H1 (cell line): ENCODE measurements around the gene PLCB1. TPM values are rescaled to one million over a fixed set of nuclear protein-coding genes. Genes with fewer than 3 reads are reported as not detected.

Source experiments
- CTCF ChIA-PET: fragments of 300-600 bp; sonication (Branson Sonifier 250); formaldehyde crosslinking; loops from one replicate; lab custom pipeline; 2021; ENCODE audit not compliant: partially characterized antibody; lab: Charles Lee
- POLR2A ChIA-PET: fragments of 300-600 bp; sonication (Branson Sonifier 250); formaldehyde crosslinking; loops from one replicate; lab custom pipeline; 2021; ENCODE audit warnings: inconsistent platforms; ENCODE audit not compliant: partially characterized antibody; lab: Charles Lee
- DNase-seq, 2 experiments: peaks; one replicate each; pipeline versions ENCODE4 v3.0.0 to v3.0.0-alpha.2; 2010 to 2022; ENCODE audit warnings: low spot score in 2 of 2, low read depth in 1 of 2, mixed read lengths in 1 of 2
- FAIRE-seq: peaks from 2 replicates; lab custom pipeline; 2011; peaks lifted over from hg19 to GRCh38; lab: Jason Lieb, UNC
- H2AFZ ChIP-seq: 2 replicates; pipeline ENCODE4 v1.8.1; 2012; ENCODE audit warnings: low read length, inconsistent platforms
- H2AK5ac ChIP-seq: 2 replicates; pipeline ENCODE4 v1.6.1; 2013; ENCODE audit warnings: low read depth, low read length
- H2BK120ac ChIP-seq: replicated peaks from 2 replicates; pipeline ENCODE3; 2013; ENCODE audit warnings: low read depth, low read length, inconsistent platforms
- H2BK12ac ChIP-seq: 2 replicates; pipeline ENCODE4 v1.6.1; 2013; ENCODE audit warnings: low read depth, low read length
- H2BK15ac ChIP-seq: 2 replicates; pipeline ENCODE4 v1.6.1; 2013; ENCODE audit warnings: low read length
- H2BK20ac ChIP-seq: 2 replicates; pipeline ENCODE4 v1.6.1; 2013; ENCODE audit warnings: low read length
- H2BK5ac ChIP-seq: 2 replicates; pipeline ENCODE4 v1.6.1; 2013; ENCODE audit warnings: low read depth, low read length
- H3K14ac ChIP-seq: 2 replicates; pipeline ENCODE4 v1.6.1; 2013; ENCODE audit warnings: inconsistent platforms; ENCODE audit not compliant: insufficient read length
- H3K18ac ChIP-seq: 2 replicates; pipeline ENCODE4 v1.6.1; 2013; ENCODE audit warnings: low read length; ENCODE audit errors: extremely low read depth
- H3K23ac ChIP-seq: 2 replicates; pipeline ENCODE4 v1.6.1; 2013; ENCODE audit warnings: inconsistent platforms; ENCODE audit not compliant: insufficient read length
- H3K23me2 ChIP-seq: 2 replicates; pipeline ENCODE4 v1.6.1; 2013; ENCODE audit warnings: low read depth, low read length
- H3K27ac ChIP-seq: 2 replicates; pipeline ENCODE4 v1.6.1; 2011; ENCODE audit warnings: low read depth, low read length, inconsistent platforms
- H3K27me3 ChIP-seq, 4 experiments: replicated peaks in 1 of 4; 1 replicate in 1 of 4; 2 replicates in 3 of 4; pipeline versions ENCODE4 v1.6.1 to v1.8.1; 2011 to 2013; ENCODE audit warnings: low read length in 3 of 4, mild to moderate bottlenecking in 3 of 4, inconsistent platforms in 2 of 4, mixed read lengths in 2 of 4, moderate library complexity in 1 of 4; ENCODE audit not compliant: control insufficient read depth in 3 of 4, insufficient read depth in 3 of 4; ENCODE audit errors: extremely low read depth in 1 of 4
- H3K36me3 ChIP-seq, 4 experiments: 2 replicates each; pipeline versions ENCODE4 v1.6.1 to v1.8.1; 2011 to 2013; ENCODE audit warnings: mild to moderate bottlenecking in 4 of 4, low read length in 3 of 4, moderate library complexity in 2 of 4, control low read depth in 1 of 4, inconsistent platforms in 1 of 4; ENCODE audit not compliant: insufficient read depth in 4 of 4, control insufficient read depth in 2 of 4
- H3K4ac ChIP-seq: replicated peaks from 2 replicates; pipeline ENCODE3; 2013; ENCODE audit warnings: low read length, low read depth, mixed read lengths, inconsistent platforms; ENCODE audit not compliant: insufficient read length
- H3K4me1 ChIP-seq, 4 experiments: replicated peaks in 1 of 4; 1 replicate in 1 of 4; 2 replicates in 3 of 4; pipeline versions ENCODE4 v1.6.1 to v1.8.1; 2011 to 2013; ENCODE audit warnings: low read length in 3 of 4, inconsistent platforms in 2 of 4, mixed read lengths in 1 of 4; ENCODE audit not compliant: insufficient read depth in 4 of 4, control insufficient read depth in 3 of 4
- H3K4me2 ChIP-seq, 2 experiments: 2 replicates each; pipeline versions ENCODE4 v1.6.1 to v1.8.1; 2011 to 2013; ENCODE audit warnings: low read depth in 2 of 2, low read length in 2 of 2, control low read depth in 1 of 2, inconsistent platforms in 1 of 2, mild to moderate bottlenecking in 1 of 2; ENCODE audit not compliant: insufficient read depth in 1 of 2
- H3K4me3 ChIP-seq, 4 experiments: fragments of 200-600, 300-600 bp in 1 of 4; sonication (generic), shearing (Covaris generic), sonication (Bioruptor Twin) in 1 of 4; 2 replicates each; pipeline versions ENCODE4 v1.5.1 to v1.8.1; 2011 to 2016; ENCODE audit warnings: low read length in 4 of 4, low read depth in 3 of 4, control low read depth in 2 of 4, inconsistent platforms in 2 of 4, mild to moderate bottlenecking in 2 of 4, mixed read lengths in 1 of 4, moderate library complexity in 1 of 4; ENCODE audit not compliant: insufficient read depth in 2 of 4; ENCODE audit errors: extremely low read depth in 1 of 4
- H3K56ac ChIP-seq: replicated peaks from 2 replicates; pipeline ENCODE3; 2013; ENCODE audit warnings: low read depth, mild to moderate bottlenecking, mixed read lengths, low read length, inconsistent platforms; ENCODE audit not compliant: insufficient read length
- H3K79me1 ChIP-seq: 2 replicates; pipeline ENCODE4 v1.6.1; 2013; ENCODE audit warnings: low read depth, low read length, control low read depth
- H3K79me2 ChIP-seq, 2 experiments: 2 replicates each; pipeline versions ENCODE4 v1.6.1 to v1.8.1; 2012 to 2013; ENCODE audit warnings: low read length in 2 of 2, mild to moderate bottlenecking in 2 of 2, inconsistent platforms in 1 of 2; ENCODE audit not compliant: insufficient read depth in 2 of 2, control insufficient read depth in 1 of 2
- H3K9ac ChIP-seq, 4 experiments: replicated peaks in 1 of 4; 1 replicate in 1 of 4; 2 replicates in 3 of 4; pipeline versions ENCODE4 v1.6.1 to v1.8.1; 2011 to 2013; ENCODE audit warnings: low read depth in 3 of 4, low read length in 3 of 4, control low read depth in 2 of 4, mild to moderate bottlenecking in 2 of 4, moderate library complexity in 2 of 4, inconsistent platforms in 1 of 4; ENCODE audit errors: extremely low read depth in 1 of 4
- H3K9me3 ChIP-seq, 2 experiments: 2 replicates each; pipeline versions ENCODE4 v1.6.1 to v1.8.1; 2012 to 2013; ENCODE audit warnings: mild to moderate bottlenecking in 2 of 2, moderate library complexity in 2 of 2, control low read depth in 1 of 2, inconsistent platforms in 1 of 2, low read depth in 1 of 2, low read length in 1 of 2, mixed read lengths in 1 of 2; ENCODE audit not compliant: insufficient read depth in 2 of 2
- H4K20me1 ChIP-seq, 2 experiments: replicated peaks in 1 of 2; 2 replicates each; pipeline versions ENCODE3 to v1.8.1; 2011 to 2013; ENCODE audit warnings: inconsistent platforms in 2 of 2, low read length in 2 of 2, mild to moderate bottlenecking in 1 of 2; ENCODE audit not compliant: insufficient read depth in 2 of 2, control insufficient read depth in 1 of 2
- H4K5ac ChIP-seq: 2 replicates; pipeline ENCODE4 v1.6.1; 2013; ENCODE audit warnings: low read length, low read depth, mixed read lengths, inconsistent platforms; ENCODE audit not compliant: insufficient read length
- H4K8ac ChIP-seq: 2 replicates; pipeline ENCODE4 v1.8.0; 2013; ENCODE audit warnings: mild to moderate bottlenecking, moderate library complexity, low read length, inconsistent platforms; ENCODE audit not compliant: insufficient read depth; ENCODE audit errors: extremely low read depth
- H4K91ac ChIP-seq: replicated peaks from 2 replicates; pipeline ENCODE3; 2013; ENCODE audit warnings: low read length, mixed read lengths, inconsistent platforms; ENCODE audit not compliant: insufficient read length
- ATF2 ChIP-seq: IDR thresholded peaks from 2 replicates; pipeline ENCODE4 v1.6.1; 2012; ENCODE audit warnings: low read length, inconsistent platforms
- GTF2F1 ChIP-seq: IDR thresholded peaks from 2 replicates; pipeline ENCODE4 v1.6.1; 2012; ENCODE audit warnings: low read depth, low read length, improper control_type of control experiment, borderline replicate concordance
- RAD21 ChIP-seq, 2 experiments: IDR thresholded peaks in 1 of 2; conservative IDR thresholded peaks in 1 of 2; 2 replicates each; pipeline ENCODE4 v1.6.1; 2011; ENCODE audit warnings: low read depth in 2 of 2, low read length in 2 of 2, improper control_type of control experiment in 1 of 2, inconsistent platforms in 1 of 2, mild to moderate bottlenecking in 1 of 2, moderate library complexity in 1 of 2
- SUZ12 ChIP-seq: fragments of 200-600 bp; sonication (generic); IDR thresholded peaks from 2 replicates; pipeline ENCODE4 v1.6.1; 2012; ENCODE audit warnings: mild to moderate bottlenecking, inconsistent platforms, low read length, moderate library complexity, mixed read lengths
- whole genome bisulfite sequencing, 2 experiments: shearing (Covaris generic) in 1 of 2; methylation state at CpG; one replicate each; pipeline versions ENCODE4 v1.1.6 to v1.1.7; 2013 to 2015; ENCODE audit warnings: low lambda C conversion rate in 2 of 2, mixed read lengths in 2 of 2, inconsistent platforms in 1 of 2, low coverage in 1 of 2, missing lambda C conversion rate in 1 of 2; ENCODE audit not compliant: insufficient replicate concordance in 2 of 2, insufficient coverage in 1 of 2, insufficient read length in 1 of 2; ENCODE audit errors: extremely low coverage in 1 of 2, missing lambda C conversion rate in 1 of 2; 5-methylcytosine and 5-hydroxymethylcytosine counted together
- polyA plus RNA-seq, 7 experiments: library from polyadenylated mRNA; depleted of rRNA in 3 of 7; stranded (reverse) in 5 of 7; unstranded in 2 of 7; fragments of >200 nt in 5 of 7; fragments of 200-250 nt in 2 of 7; gene quantifications; 1 replicate in 5 of 7; 2 replicates in 1 of 7; 4 replicates in 1 of 7; pipeline versions ENCODE4 v1.2.1 to v1.2.3, GENCODE V29; 2011 to 2013; ENCODE audit warnings: missing spikeins in 2 of 7, mixed read lengths in 2 of 7
- total RNA-seq: library from RNA; stranded (reverse); fragmentation: NEBNext Ultra II Directional; extraction: Animal tissue kit (Norgen Biotek cat#: 25700); gene quantifications from 2 replicates; pipeline ENCODE4 v1.2.1, GENCODE V29; 2021

PLCB1 gene
- total and polyA plus RNA-seq, 2 of the 8 experiments (the other 6 are each of a cell fraction or from before 2014, with no cell fraction given), result 2.6 to 9.1 TPM

DNA sequence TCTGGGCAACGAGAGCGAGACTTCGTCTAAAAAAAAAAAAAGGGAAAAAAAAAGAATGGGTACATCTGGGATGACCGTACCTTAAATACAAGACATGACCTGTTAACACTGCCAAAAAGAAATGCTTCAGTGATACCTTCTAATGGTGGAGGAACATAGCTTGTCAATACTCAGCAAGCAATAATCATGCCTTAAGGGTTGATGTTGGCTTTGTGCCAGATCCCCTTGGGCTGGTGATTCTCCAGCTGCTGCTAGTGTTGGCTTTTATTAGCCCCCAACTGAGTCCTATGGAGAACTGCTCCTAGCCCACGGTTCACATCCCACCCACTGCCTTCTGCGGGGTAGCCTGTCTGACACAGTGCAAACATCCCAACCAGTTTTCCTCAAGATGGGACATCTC is 134.9 kb downstream of the PLCB1 start:
- Histone ChIP-seq H4K91ac (no peak overlapping the region), H3K4me1 (no peaks in the 10 kb centered on the region), H2AK5ac (no peak overlapping the region), H3K9ac (no peak overlapping the region), H3K23ac (no peak overlapping the region), H3K79me2 (no peaks in the 10 kb centered on the region), H2AFZ (no peak overlapping the region), H4K8ac (no peak overlapping the region), H2BK15ac (no peak overlapping the region), H3K4ac (no peak overlapping the region), H3K27me3 (no peaks in the 10 kb centered on the region), H3K4me3 (no peak overlapping the region), H3K56ac (no peak overlapping the region), H4K5ac (no peak overlapping the region), H2BK20ac (no peak overlapping the region), H3K4me2 (no peak overlapping the region), H3K18ac (no peak overlapping the region), H3K9me3 (no peaks in the 10 kb centered on the region), H2BK5ac (no peak overlapping the region), H3K36me3 (no peaks in the 10 kb centered on the region), H3K14ac (no peak overlapping the region), H3K79me1 (no peaks in the 10 kb centered on the region), H3K27ac (no peak overlapping the region), H2BK120ac (no peak overlapping the region), H2BK12ac (no peak overlapping the region), H3K23me2 (no peaks in the 10 kb centered on the region), H4K20me1 (no peaks in the 10 kb centered on the region)
- no peak for DNase-seq
- no peak for FAIRE-seq
- WGBS, 2 experiments, result 93% methylated on average over 3 of the region's 6 CpGs; no CpG with 5 or more reads in 1 of the 2 experiments
- ChIA-PET CTCF (interaction anchor here (0.7 kb wide), 1 partner anchor 290 kb away, joined by 3 read pairs; no protein-coding TSS in a partner anchor), POLR2A (no interaction called here)
- TF ChIP-seq GTF2F1 (no peak), RAD21 (IDR thresholded peaks at IDR 0.05 in 1 of 2, conservative IDR thresholded peaks at IDR 0.05 in 1 of 2; ENCODE audit: low read depth in 2 of 2, low read length in 2 of 2) (no peak), ATF2 (no peak), SUZ12 (no peak)
